Small intestine (tissue), 7 donors: Measurements from ENCODE around the gene NUP205. TPM values are rescaled to one million over a fixed set of nuclear protein-coding genes. Genes with fewer than 3 reads are reported as not detected.

Experiments
- DNase-seq, 2 donors: peaks; one replicate each; pipeline versions ENCODE4 v3.0.0 to v3.0.0-alpha.2; 2013
- FAIRE-seq: peaks from 2 replicates; lab custom pipeline; 2012; peaks lifted over from hg19 to GRCh38; lab: Jason Lieb, UNC
- H3K27ac ChIP-seq, 3 donors: one replicate each; pipeline ENCODE4 v1.5.1; 2013; ENCODE audit warnings: low read length in 2 of 3, mild to moderate bottlenecking in 2 of 3, control low read depth in 1 of 3, inconsistent platforms in 1 of 3, low read depth in 1 of 3, moderate library complexity in 1 of 3
- H3K27me3 ChIP-seq, 3 donors: one replicate each; pipeline ENCODE4 v1.6.1; 2013; ENCODE audit warnings: low read length in 3 of 3, inconsistent platforms in 1 of 3; ENCODE audit not compliant: control insufficient read depth in 3 of 3, insufficient read depth in 3 of 3
- H3K36me3 ChIP-seq, 3 donors: one replicate each; pipeline ENCODE4 v1.6.1; 2013; ENCODE audit warnings: low read length in 3 of 3, inconsistent platforms in 1 of 3, low read depth in 1 of 3, mild to moderate bottlenecking in 1 of 3, moderate library complexity in 1 of 3; ENCODE audit not compliant: control insufficient read depth in 3 of 3, insufficient read depth in 2 of 3
- H3K4me1 ChIP-seq, 3 donors: one replicate each; pipeline ENCODE4 v1.6.1; 2013; ENCODE audit warnings: low read length in 2 of 3, inconsistent platforms in 1 of 3, low read depth in 1 of 3, mild to moderate bottlenecking in 1 of 3, moderate library complexity in 1 of 3; ENCODE audit not compliant: control insufficient read depth in 3 of 3, insufficient read depth in 2 of 3
- H3K4me3 ChIP-seq, 3 donors: one replicate each; pipeline ENCODE4 v1.5.1; 2013; ENCODE audit warnings: low read length in 3 of 3, control low read depth in 1 of 3, inconsistent platforms in 1 of 3, low read depth in 1 of 3, mild to moderate bottlenecking in 1 of 3, moderate library complexity in 1 of 3
- H3K9me3 ChIP-seq, 2 donors: one replicate each; pipeline ENCODE4 v1.6.1; 2013; ENCODE audit warnings: low read depth in 1 of 2, low read length in 1 of 2; ENCODE audit not compliant: control insufficient read depth in 2 of 2, insufficient read depth in 1 of 2
- WGBS, 3 donors: extraction: QIAGEN DNeasy Blood & Tissue Kit; methylation state at CpG; one replicate each; pipeline ENCODE4 v1.1.7; 2013; 5-methylcytosine and 5-hydroxymethylcytosine counted together
- polyA plus RNA-seq, 4 donors: library from polyadenylated mRNA; stranded (reverse) in 3 of 4; unstranded in 1 of 4; fragments of 200-250 nt in 3 of 4; fragments of 120-200 nt in 1 of 4; gene quantifications; one replicate each; pipeline versions ENCODE4 v1.2.1 to v1.2.3, GENCODE V29; 2013
- donor health status: healthy with polysubstance abuse.
- donor health status: control.
- donor health status: control.
- donor health status: Bipolar disorder and iron deficiency.
- donor health status: healthy.

NUP205 gene
- polyA plus RNA-seq, 4 donors, result 17.6 to 37.9 (median 25.6) TPM

DNA sequence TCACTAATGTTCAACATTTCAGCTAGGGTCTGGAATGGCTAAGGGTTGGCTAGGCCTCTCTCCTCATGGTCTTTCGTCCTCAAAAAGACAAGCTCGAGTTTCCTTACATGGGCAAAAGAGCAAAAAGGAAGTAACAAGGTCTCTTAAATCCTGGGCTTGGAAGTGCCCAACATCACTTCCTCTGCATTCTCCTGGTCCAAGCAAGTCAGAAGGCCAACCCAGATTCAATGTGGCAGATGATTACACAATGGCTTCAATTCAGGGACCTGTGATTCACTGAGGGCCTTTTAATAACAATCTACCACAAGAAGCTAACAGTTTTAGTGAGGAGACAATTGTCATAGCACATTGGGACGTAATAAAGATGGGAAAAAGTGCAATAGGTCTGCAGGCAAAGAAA is 4.4 kb upstream of the NUP205 start:
- Histone ChIP-seq H3K27me3 (no peaks in the 10 kb centered on the region), H3K36me3 (no peaks in the 10 kb centered on the region), H3K4me3 (no peak overlapping the region), H3K9me3 (no peaks in the 10 kb centered on the region), H3K4me1 (no peaks in the 10 kb centered on the region), H3K27ac (no peak overlapping the region)
- WGBS, 3 donors, result 86 to 92% (median 87%) methylated on average over 3 of the region's 3 CpGs
- DNase-seq (no peak), FAIRE-seq (no peak)

DNA sequence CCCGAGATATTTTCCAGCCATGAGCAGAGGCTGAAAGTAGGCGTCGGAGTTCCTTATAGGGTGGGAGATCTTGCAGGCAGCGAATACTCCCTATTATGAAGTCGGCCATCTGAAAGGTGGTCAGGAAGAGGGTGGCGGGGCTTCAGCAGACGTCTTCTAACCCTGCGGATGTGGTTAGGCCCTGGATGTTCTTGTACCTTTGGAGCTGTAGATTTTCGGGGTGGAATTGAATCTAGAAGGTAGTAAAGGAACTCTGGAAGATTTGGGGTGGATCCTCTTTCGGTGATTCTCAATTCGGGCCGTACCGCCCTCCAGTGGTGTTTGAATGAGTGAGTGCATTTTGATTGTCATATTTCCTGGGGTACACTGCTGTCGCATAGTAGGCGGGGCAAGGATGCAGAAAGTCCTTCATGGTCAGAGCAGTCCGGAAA is 635 bp downstream of the NUP205 start:
- FAIRE-seq (no peak), DNase-seq (peak; percentile 56 to 72)
- no peaks in the 10 kb centered on the region for H3K4me1 ChIP-seq
- H3K27ac ChIP-seq, result peak overlapping the region; percentile 45 to 95 (median 91)
- 0% methylated on average over 16 of the region's 16 CpGs for WGBS, 3 donors
- no peaks in the 10 kb centered on the region for H3K27me3 ChIP-seq
- H3K4me3 ChIP-seq, result peak overlapping the region; percentile 66 to 97 (median 68)
- H3K9me3 ChIP-seq, result no peaks in the 10 kb centered on the region
- H3K36me3 ChIP-seq, result no peaks in the 10 kb centered on the region

DNA sequence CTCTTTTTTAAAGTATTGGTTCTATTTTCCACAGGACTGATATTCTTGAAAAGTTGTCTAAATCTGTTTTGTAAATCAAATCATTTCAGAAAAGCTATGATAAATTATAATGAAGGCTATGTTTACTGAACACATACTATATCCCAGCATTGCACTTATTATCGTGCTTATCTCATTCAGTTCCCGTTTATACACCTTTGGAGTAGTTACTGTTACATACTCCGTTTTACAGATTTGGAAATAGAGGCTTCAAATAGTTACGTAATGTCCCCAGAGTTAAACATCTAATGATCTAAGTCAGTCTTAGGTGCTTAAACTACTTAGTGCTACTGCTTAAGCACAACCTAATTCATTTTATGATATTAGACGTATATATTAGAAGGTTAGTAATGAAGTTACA is 1.2 kb downstream of the NUP205 start:
- FAIRE-seq, result no peak
- Histone ChIP-seq H3K27ac (peak overlapping the region in 2 of 3 donors; percentile 91 to 95), H3K4me1 (no peaks in the 10 kb centered on the region), H3K4me3 (peak overlapping the region in 1 of 3 donors; percentile 97), H3K36me3 (peaks cover 0 to 3% (median 0%) of the 10 kb centered on the region in 3 donors), H3K9me3 (no peaks in the 10 kb centered on the region), H3K27me3 (no peaks in the 10 kb centered on the region)
- DNase-seq, result no peak
- 38 to 54% (median 49%) methylated on average over 5 of the region's 5 CpGs for WGBS, 3 donors

DNA sequence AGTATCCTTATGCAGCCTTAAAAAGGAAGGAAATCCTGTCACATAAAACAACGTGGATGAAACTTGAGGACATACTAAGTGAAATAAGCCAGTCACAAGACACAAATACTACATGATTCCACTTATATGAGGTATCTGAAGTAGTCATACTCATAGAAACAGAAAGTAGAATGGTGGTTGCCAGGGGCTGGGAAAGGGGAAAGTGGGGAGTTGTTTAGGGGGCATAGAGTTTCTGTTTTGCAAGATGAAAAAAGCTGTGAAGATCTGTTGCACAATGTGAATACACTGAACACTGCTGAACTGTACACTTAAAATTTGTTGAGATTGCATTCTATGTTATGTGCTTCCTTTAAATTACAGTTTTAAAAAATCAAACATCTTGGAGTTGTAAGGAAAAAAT is 2.9 kb downstream of the NUP205 start:
- no peak for DNase-seq
- Histone ChIP-seq H3K27me3 (no peaks in the 10 kb centered on the region), H3K4me3 (no peak overlapping the region), H3K27ac (no peak overlapping the region), H3K4me1 (no peaks in the 10 kb centered on the region), H3K36me3 (peaks cover 0 to 3% (median 0%) of the 10 kb centered on the region in 3 donors), H3K9me3 (no peaks in the 10 kb centered on the region)
- no peak for FAIRE-seq
- WGBS, 3 donors, result 50 to 59% (median 52%) methylated on average over 1 of the region's 1 CpG

DNA sequence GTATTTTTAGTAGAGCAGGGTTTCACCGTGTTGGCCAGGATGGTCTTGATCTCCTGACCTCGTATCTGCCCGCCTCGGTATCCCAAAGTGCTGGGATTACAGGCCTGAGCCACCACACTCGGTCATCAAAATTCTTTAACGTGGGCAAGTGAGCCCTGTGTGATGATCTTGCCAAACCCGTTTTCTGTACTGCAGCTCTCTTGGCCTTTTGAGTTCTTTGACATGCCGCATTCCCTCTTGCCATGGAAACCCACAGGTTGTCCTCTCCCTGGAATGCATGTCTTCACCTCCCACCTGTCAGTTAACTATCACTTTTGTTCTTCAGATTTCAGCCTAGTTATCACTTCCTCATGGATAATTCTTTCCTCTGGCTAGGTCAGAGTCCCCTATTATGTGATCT is 5.0 kb downstream of the NUP205 start:
- no peak for DNase-seq
- WGBS, 3 donors, result 82 to 91% (median 91%) methylated on average over 8 of the region's 8 CpGs
- peaks cover 0 to 3% (median 0%) of the 10 kb centered on the region in 3 donors for H3K36me3 ChIP-seq
- H3K27me3 ChIP-seq, result no peaks in the 10 kb centered on the region
- H3K4me1 ChIP-seq, result no peaks in the 10 kb centered on the region
- no peak for FAIRE-seq
- no peaks in the 10 kb centered on the region for H3K9me3 ChIP-seq
- no peak overlapping the region for H3K27ac ChIP-seq
- H3K4me3 ChIP-seq, result no peak overlapping the region

DNA sequence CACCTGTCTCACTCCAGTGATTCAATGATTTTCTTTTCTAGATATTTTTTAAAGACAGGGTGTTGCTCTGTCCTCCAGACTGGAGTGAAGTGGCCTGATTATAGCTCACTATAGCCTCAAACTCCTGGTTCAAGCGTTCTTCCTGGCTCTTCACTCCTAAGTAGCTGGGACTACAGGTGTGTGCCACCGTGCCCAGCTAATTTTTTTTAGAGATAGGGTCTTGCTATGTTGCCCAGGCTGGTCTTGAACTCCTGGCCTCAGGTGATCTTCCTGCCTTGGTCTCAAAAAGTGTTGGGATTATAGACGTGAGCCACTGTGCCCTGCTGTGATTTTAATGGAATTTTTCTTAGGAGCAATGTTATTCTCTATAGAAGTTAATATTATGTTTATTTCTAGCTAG is 14.1 kb downstream of the NUP205 start:
- DNase-seq (no peak), FAIRE-seq (no peak)
- Histone ChIP-seq H3K9me3 (no peaks in the 10 kb centered on the region), H3K36me3 (peaks cover 10 to 25% (median 15%) of the 10 kb centered on the region in 3 donors), H3K27ac (no peak overlapping the region), H3K4me3 (no peak overlapping the region), H3K4me1 (no peaks in the 10 kb centered on the region), H3K27me3 (no peaks in the 10 kb centered on the region)
- 76 to 99% (median 98%) methylated on average over 3 of the region's 3 CpGs for WGBS, 3 donors

DNA sequence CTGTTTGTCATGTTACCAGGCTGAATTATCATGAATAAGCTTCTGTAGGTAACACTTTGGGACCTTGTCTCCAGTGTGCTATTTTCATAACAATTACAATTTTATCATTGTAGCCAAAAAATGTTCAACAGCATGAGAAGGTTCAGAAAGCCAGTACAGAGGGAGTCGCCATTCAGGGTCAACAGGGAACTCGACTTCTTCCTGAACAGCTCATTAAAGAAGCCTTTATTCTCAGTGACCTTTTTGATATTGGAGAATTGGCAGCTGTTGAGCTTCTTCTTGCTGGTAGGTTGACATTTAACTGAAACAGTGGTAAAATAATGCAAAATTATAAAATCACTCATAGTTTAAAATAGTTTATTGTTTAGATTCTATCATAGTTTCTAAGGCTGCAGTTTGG is 15.8 kb downstream of the NUP205 start:
- Histone ChIP-seq H3K27me3 (no peaks in the 10 kb centered on the region), H3K4me1 (no peaks in the 10 kb centered on the region), H3K27ac (no peak overlapping the region), H3K9me3 (no peaks in the 10 kb centered on the region), H3K36me3 (peaks cover 10 to 25% (median 15%) of the 10 kb centered on the region in 3 donors), H3K4me3 (no peak overlapping the region)
- WGBS, 3 donors, result 74 to 84% (median 81%) methylated on average over 2 of the region's 2 CpGs
- DNase-seq, result no peak
- no peak for FAIRE-seq

DNA sequence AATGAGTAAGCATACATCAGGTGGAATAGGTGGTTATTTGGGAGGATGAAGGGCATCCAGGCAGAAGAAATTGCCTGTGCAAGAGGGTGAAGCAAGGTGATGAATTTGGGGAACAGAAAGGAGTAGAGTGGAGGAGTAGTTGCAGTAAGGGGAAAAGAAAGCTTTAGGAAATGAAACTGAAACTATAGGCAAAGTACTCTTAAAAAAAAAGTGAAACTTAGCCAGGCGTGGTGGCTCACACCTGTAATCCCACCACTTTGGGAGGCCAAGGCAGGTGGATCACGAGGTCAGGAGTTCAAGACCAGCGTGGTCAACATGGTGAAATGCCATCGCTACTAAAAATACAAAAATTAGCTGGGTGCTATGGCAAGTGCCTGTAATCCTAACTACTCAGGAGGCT is 17.6 kb downstream of the NUP205 start:
- FAIRE-seq, result no peak
- H3K27me3 ChIP-seq, result no peaks in the 10 kb centered on the region
- H3K4me1 ChIP-seq, result no peaks in the 10 kb centered on the region
- H3K9me3 ChIP-seq, result no peaks in the 10 kb centered on the region
- H3K27ac ChIP-seq, result no peak overlapping the region
- 76 to 92% (median 85%) methylated on average over 4 of the region's 4 CpGs for WGBS, 3 donors
- no peak overlapping the region for H3K4me3 ChIP-seq
- DNase-seq, result no peak
- H3K36me3 ChIP-seq, result peaks cover 12 to 36% (median 21%) of the 10 kb centered on the region in 3 donors

DNA sequence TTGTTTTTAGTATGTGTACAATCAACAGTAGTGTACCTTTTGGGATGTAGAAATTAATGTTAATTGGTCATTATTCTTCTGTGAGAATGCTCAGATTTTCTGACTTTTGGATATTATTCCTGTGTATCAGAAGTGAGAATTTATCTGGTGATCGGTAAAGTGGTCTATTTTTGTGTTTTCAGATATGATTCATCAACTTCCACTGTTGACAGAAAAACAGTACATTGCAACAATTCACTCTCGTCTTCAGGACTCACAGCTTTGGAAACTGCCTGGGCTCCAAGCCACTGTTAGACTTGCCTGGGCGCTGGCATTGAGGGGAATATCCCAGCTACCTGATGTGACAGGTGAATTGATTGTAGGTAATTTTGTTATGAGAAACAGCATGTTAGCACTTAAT is 20.9 kb downstream of the NUP205 start:
- H3K4me1 ChIP-seq, result no peaks in the 10 kb centered on the region
- no peak overlapping the region for H3K4me3 ChIP-seq
- H3K27ac ChIP-seq, result no peak overlapping the region
- WGBS, 3 donors, result 84 to 88% (median 87%) methylated on average over 3 of the region's 3 CpGs
- DNase-seq (no peak), FAIRE-seq (no peak)
- H3K36me3 ChIP-seq, result peaks cover 19 to 53% (median 26%) of the 10 kb centered on the region in 3 donors
- H3K9me3 ChIP-seq, result no peaks in the 10 kb centered on the region
- no peaks in the 10 kb centered on the region for H3K27me3 ChIP-seq
